CD4-positive, CD25-positive, alpha-beta regulatory T cell (primary cell): ENCODE data around the gene GLIPR1L2. TPM values are rescaled to one million over a fixed set of nuclear protein-coding genes. Genes with fewer than 3 reads are reported as not detected.

ENCODE experiments used
- polyA plus RNA-seq, 4 donors: library from polyadenylated mRNA; unstranded; fragments of 300-500 nt; fragmentation: Illumina TruSeq; gene quantifications; one replicate each; pipeline ENCODE4 v1.2.3, GENCODE V29; 2021
- total RNA-seq: library from RNA; stranded (reverse); gene quantifications from one replicate; pipeline ENCODE4 v1.2.3, GENCODE V29; 2022

The GLIPR1L2 gene
- total and polyA plus RNA-seq, 5 donors from 2014 or later = 0.27 to 2.2 (median 1.1) TPM; not detected in 1

Other genes with a start within 250 kb of the GLIPR1L2 start
- gene KCNC2, start 181.2 kb upstream of the GLIPR1L2 start, total RNA-seq = not detected
- gene KCNC2, start 181.2 kb upstream of the GLIPR1L2 start, polyA plus RNA-seq = not detected
- 5.1 TPM for gene CAPS2, start 60.8 kb upstream of the GLIPR1L2 start, total RNA-seq
- 1 to 10 TPM; 1.5 to 2.8 (median 2.4) TPM for gene CAPS2, start 60.8 kb upstream of the GLIPR1L2 start, polyA plus RNA-seq
- not detected for gene GLIPR1L1, start 56.4 kb upstream of the GLIPR1L2 start, total RNA-seq
- gene GLIPR1L1, start 56.4 kb upstream of the GLIPR1L2 start, polyA plus RNA-seq = not detected
- 91.4 TPM for gene GLIPR1, start 89.7 kb downstream of the GLIPR1L2 start, total RNA-seq
- 100 to 1,000 TPM; 127 to 207 (median 173) TPM for gene GLIPR1, start 89.7 kb downstream of the GLIPR1L2 start, polyA plus RNA-seq
- 113 TPM for gene KRR1, start 120.5 kb downstream of the GLIPR1L2 start, total RNA-seq
- gene KRR1, start 120.5 kb downstream of the GLIPR1L2 start, polyA plus RNA-seq = 10 to 100 TPM; 47.9 to 70.2 (median 59.0) TPM